Effector CD8-positive, alpha-beta T cell (primary cell): Measurements from ENCODE around the gene LST1.

ENCODE experiments used
- DNase-seq: peaks from one replicate; lab custom pipeline; 2025; lab: John Stamatoyannopoulos, UW

The LST1 gene

GRCh38 chr6:31559958-31560696 lies 25.9 kb upstream of the LST1 start:
- DNase-seq: no peak

GRCh38 chr6:31560697-31561058 lies 25.4 kb upstream of the LST1 start:
- DNase-seq: no peak

- no peak for DNase-seq
Observed at GRCh38 chr6:31567531-31568370, 18.3 kb upstream of the LST1 start.

GRCh38 chr6:31568537-31568961 lies 17.5 kb upstream of the LST1 start:
- DNase-seq: peak; percentile 34

GRCh38 chr6:31569861-31570536 lies 16.1 kb upstream of the LST1 start:
- DNase-seq: no peak

GRCh38 chr6:31572041-31572911 lies 13.8 kb upstream of the LST1 start, which contains the start of gene LTA:
TSS of gene LTA (plus strand) at chr6:31572289. CDS start at chr6:31572743, 454 bp downstream.
- peak; percentile 58 for DNase-seq

- no peak for DNase-seq
Observed at GRCh38 chr6:31573239-31574105, 12.6 kb upstream of the LST1 start.

- no peak for DNase-seq
Observed at GRCh38 chr6:31574106-31575061, 11.7 kb upstream of the LST1 start.

GRCh38 chr6:31575335-31575901 lies 10.7 kb upstream of the LST1 start, which contains the start of gene TNF:
TSS of gene TNF (plus strand) at chr6:31575565. CDS start at chr6:31575742, 177 bp downstream.
- no peak for DNase-seq

- no peak for DNase-seq
Observed at GRCh38 chr6:31575952-31576685, 10.0 kb upstream of the LST1 start.

- DNase-seq: no peak
Observed at GRCh38 chr6:31576897-31577578, 9.0 kb upstream of the LST1 start.

GRCh38 chr6:31577579-31577966 lies 8.5 kb upstream of the LST1 start:
- DNase-seq: no peak

GRCh38 chr6:31578184-31579118 lies 7.6 kb upstream of the LST1 start:
- DNase-seq: no peak

- DNase-seq: no peak
Observed at GRCh38 chr6:31579119-31579505, 7.0 kb upstream of the LST1 start.

GRCh38 chr6:31579546-31580437 lies 6.3 kb upstream of the LST1 start:
- no peak for DNase-seq

GRCh38 chr6:31580438-31580740 lies 5.7 kb upstream of the LST1 start:
- DNase-seq: no peak
